OCI-LY1 (cell line): ENCODE measurements around the gene MC1R.

Experiments used
- EZH2 ChIP-seq: fragments of 200-600 bp; sonication (generic), shearing (Covaris generic); IDR thresholded peaks from 2 replicates; pipeline ENCODE4 v1.8.0; 2017; ENCODE audit warnings: borderline replicate concordance, mixed run types, mild to moderate bottlenecking, antibody characterized with exemption, low read length, moderate library complexity, mixed read lengths
- TF ChIP-seq, protein P1 (sequence below): fragments of 200-600 bp; sonication (generic), shearing (Covaris generic); IDR thresholded peaks from 2 replicates; pipeline ENCODE4 v1.5.1; 2017; ENCODE audit warnings: mild to moderate bottlenecking, antibody characterized with exemption, low read length, moderate library complexity, mixed read lengths

- TF ChIP-seq, protein P1, sequence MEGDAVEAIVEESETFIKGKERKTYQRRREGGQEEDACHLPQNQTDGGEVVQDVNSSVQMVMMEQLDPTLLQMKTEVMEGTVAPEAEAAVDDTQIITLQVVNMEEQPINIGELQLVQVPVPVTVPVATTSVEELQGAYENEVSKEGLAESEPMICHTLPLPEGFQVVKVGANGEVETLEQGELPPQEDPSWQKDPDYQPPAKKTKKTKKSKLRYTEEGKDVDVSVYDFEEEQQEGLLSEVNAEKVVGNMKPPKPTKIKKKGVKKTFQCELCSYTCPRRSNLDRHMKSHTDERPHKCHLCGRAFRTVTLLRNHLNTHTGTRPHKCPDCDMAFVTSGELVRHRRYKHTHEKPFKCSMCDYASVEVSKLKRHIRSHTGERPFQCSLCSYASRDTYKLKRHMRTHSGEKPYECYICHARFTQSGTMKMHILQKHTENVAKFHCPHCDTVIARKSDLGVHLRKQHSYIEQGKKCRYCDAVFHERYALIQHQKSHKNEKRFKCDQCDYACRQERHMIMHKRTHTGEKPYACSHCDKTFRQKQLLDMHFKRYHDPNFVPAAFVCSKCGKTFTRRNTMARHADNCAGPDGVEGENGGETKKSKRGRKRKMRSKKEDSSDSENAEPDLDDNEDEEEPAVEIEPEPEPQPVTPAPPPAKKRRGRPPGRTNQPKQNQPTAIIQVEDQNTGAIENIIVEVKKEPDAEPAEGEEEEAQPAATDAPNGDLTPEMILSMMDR, result no peak
- TF ChIP-seq EZH2, result no peak
These were observed 31.1 kb downstream of the MC1R start for GRCh38 chr16:89949756-89950155.
